HG02623 (cell line): Measurements from ENCODE around the gene MED9.

ENCODE experiments used
- ATAC-seq: cut with Tn5 transposase; IDR thresholded peaks from one replicate; pipeline ENCODE4 v1.9.1; 2021; ENCODE audit warnings: moderate library complexity; ENCODE audit not compliant: unreplicated experiment

MED9 gene

GRCh38 chr17:17487998-17488397 is 11.2 kb downstream of the MED9 start:
- no peak for ATAC-seq

GRCh38 chr17:17491031-17491471 is 14.3 kb downstream of the MED9 start:
- ATAC-seq: no peak

- ATAC-seq: no peak
Observed at GRCh38 chr17:17491546-17491988, 14.8 kb downstream of the MED9 start.

GRCh38 chr17:17492085-17492484 is 15.3 kb downstream of the MED9 start:
- no peak for ATAC-seq

- no peak for ATAC-seq
Observed at GRCh38 chr17:17492571-17492970, 15.8 kb downstream of the MED9 start.

GRCh38 chr17:17493249-17493985 is 16.6 kb downstream of the MED9 start:
- ATAC-seq: no peak

- no peak for ATAC-seq
Observed at GRCh38 chr17:17493986-17494466, 17.2 kb downstream of the MED9 start.

GRCh38 chr17:17494499-17494869 is 17.7 kb downstream of the MED9 start:
- no peak for ATAC-seq

GRCh38 chr17:17494870-17495535 is 18.2 kb downstream of the MED9 start:
- no peak for ATAC-seq

- no peak for ATAC-seq
Observed at GRCh38 chr17:17495536-17496188, 18.9 kb downstream of the MED9 start.

- ATAC-seq: peak; percentile 64
Observed at GRCh38 chr17:17496189-17497064, 19.6 kb downstream of the MED9 start, which contains the start of gene RASD1. RASD1 (minus strand) TSS chr17:17496395; CDS start chr17:17496181, 214 bp downstream.

- no peak for ATAC-seq
Observed at GRCh38 chr17:17497065-17497844, 20.5 kb downstream of the MED9 start.

- ATAC-seq: no peak
Observed at GRCh38 chr17:17497845-17498520, 21.2 kb downstream of the MED9 start.

- ATAC-seq: no peak
Observed at GRCh38 chr17:17498606-17499301, 22.0 kb downstream of the MED9 start.

GRCh38 chr17:17499402-17500145 is 22.8 kb downstream of the MED9 start:
- ATAC-seq: no peak

- no peak for ATAC-seq
Observed at GRCh38 chr17:17500999-17501605, 24.3 kb downstream of the MED9 start.

- ATAC-seq: no peak
Observed at GRCh38 chr17:17502741-17503565, 26.2 kb downstream of the MED9 start.
